PC-3 (cell line): ENCODE data around the gene PSME2. TPM values are rescaled to one million over a fixed set of nuclear protein-coding genes. Genes with fewer than 3 reads are reported as not detected.

ENCODE experiments used
- ATAC-seq: fragments of 200-7000 bp; cut with Tn5 transposase; 2 replicates; pipeline ENCODE4 v1.9.1; 2020; ENCODE audit warnings: mild to moderate bottlenecking, moderate library complexity
- BruUV-seq: library from RNA; stranded (reverse); fragments of 400-500 nt; replicated peaks from 2 replicates; lab custom pipeline; 2021; lab: Mats Ljungman, UMichigan
- CTCF ChIA-PET: fragments of 300-600 bp; sonication (Branson Sonifier 250); formaldehyde crosslinking; loops from one replicate; lab custom pipeline; 2022; ENCODE audit warnings: antibody characterized with exemption; lab: Charles Lee
- POLR2A ChIA-PET: fragments of 300-600 bp; sonication (Branson Sonifier 250); formaldehyde crosslinking; loops from one replicate; lab custom pipeline; 2022; ENCODE audit warnings: antibody characterized with exemption; ENCODE audit not compliant: unreplicated experiment; lab: Charles Lee
- DNase-seq: peaks from one replicate; pipeline ENCODE4 v3.0.0-alpha.2; 2015
- H2AFZ ChIP-seq: fragments of 300-600 bp; sonication (generic); 2 replicates; pipeline ENCODE4 v1.6.0; 2016; ENCODE audit warnings: antibody characterized with exemption, low read length
- H3F3A ChIP-seq: fragments of 300-600 bp; sonication (generic); one replicate; pipeline ENCODE4 v1.6.0; 2017; ENCODE audit warnings: antibody characterized with exemption, low read length, control low read depth, mild to moderate bottlenecking; ENCODE audit not compliant: unreplicated experiment
- H3K27ac ChIP-seq: fragments of 300-600 bp; sonication (generic); 2 replicates; pipeline ENCODE4 v1.5.1; 2016; ENCODE audit warnings: mild to moderate bottlenecking, low read length
- H3K27me3 ChIP-seq: fragments of 300-600 bp; sonication (generic); 2 replicates; pipeline ENCODE4 v1.6.1; 2016; ENCODE audit warnings: low read length, mixed read lengths
- H3K36me3 ChIP-seq: fragments of 300-600 bp; sonication (generic); 2 replicates; pipeline ENCODE4 v1.6.1; 2016; ENCODE audit warnings: low read depth, mixed run types, low read length, mixed read lengths
- H3K4me1 ChIP-seq: fragments of 300-600 bp; sonication (generic); 2 replicates; pipeline ENCODE4 v1.5.1; 2016; ENCODE audit warnings: low read length; ENCODE audit not compliant: insufficient read depth
- H3K4me2 ChIP-seq: fragments of 300-600 bp; sonication (generic); 2 replicates; pipeline ENCODE4 v1.6.0; 2016; ENCODE audit warnings: low read length
- H3K4me3 ChIP-seq: fragments of 300-600 bp; sonication (generic); 2 replicates; pipeline ENCODE4 v1.5.1; 2016; ENCODE audit warnings: mild to moderate bottlenecking, low read length, mixed read lengths
- H3K79me2 ChIP-seq: fragments of 300-600 bp; sonication (generic); 2 replicates; pipeline ENCODE4 v1.6.1; 2017; ENCODE audit warnings: low read length, mixed read lengths
- H3K9ac ChIP-seq: fragments of 300-600 bp; sonication (generic); 2 replicates; pipeline ENCODE4 v1.6.0; 2016; ENCODE audit warnings: mild to moderate bottlenecking, low read length
- H3K9me2 ChIP-seq: fragments of 300-600 bp; sonication (generic); replicated peaks from 2 replicates; pipeline ENCODE4 v1.6.1; 2016; ENCODE audit warnings: mixed run types, low read length, mixed read lengths
- H3K9me3 ChIP-seq: fragments of 300-600 bp; sonication (generic); 2 replicates; pipeline ENCODE4 v1.6.1; 2016; ENCODE audit warnings: low read length, mixed read lengths
- H4K20me1 ChIP-seq: fragments of 300-600 bp; sonication (generic); 2 replicates; pipeline ENCODE4 v1.6.1; 2016; ENCODE audit warnings: low read length, mixed read lengths
- EZH2 ChIP-seq: fragments of 300-600 bp; sonication (generic); IDR thresholded peaks from one replicate; pipeline ENCODE4 v1.6.1; 2017; ENCODE audit warnings: antibody characterized with exemption, mild to moderate bottlenecking, low read length; ENCODE audit not compliant: unreplicated experiment
- EZH2phosphoT487 ChIP-seq: fragments of 300-600 bp; sonication (generic); IDR thresholded peaks from 2 replicates; pipeline ENCODE4 v1.6.1; 2018; ENCODE audit warnings: mild to moderate bottlenecking, antibody characterized with exemption, low read length, borderline replicate concordance
- intact Hi-C: fragments of 100-400 bp; cut with micrococcal nuclease; formaldehyde crosslinking; loops from 2 replicates; pipeline ENCODE4 v1.9.0; 2023
- total RNA-seq: library from RNA; depleted of rRNA; stranded (reverse); fragments of >200 nt; gene quantifications from 2 replicates; pipeline ENCODE4 v1.2.3, GENCODE V29; 2014
- TF ChIP-seq, protein P1 (sequence below): fragments of 300-600 bp; sonication (generic); conservative IDR thresholded peaks from 2 replicates; pipeline ENCODE4 v1.5.1; 2017; ENCODE audit warnings: antibody characterized with exemption, low read depth, mild to moderate bottlenecking, low read length

PSME2 gene
- total RNA-seq, 1 experiment from 2014 or later, result 297 TPM

DNA sequence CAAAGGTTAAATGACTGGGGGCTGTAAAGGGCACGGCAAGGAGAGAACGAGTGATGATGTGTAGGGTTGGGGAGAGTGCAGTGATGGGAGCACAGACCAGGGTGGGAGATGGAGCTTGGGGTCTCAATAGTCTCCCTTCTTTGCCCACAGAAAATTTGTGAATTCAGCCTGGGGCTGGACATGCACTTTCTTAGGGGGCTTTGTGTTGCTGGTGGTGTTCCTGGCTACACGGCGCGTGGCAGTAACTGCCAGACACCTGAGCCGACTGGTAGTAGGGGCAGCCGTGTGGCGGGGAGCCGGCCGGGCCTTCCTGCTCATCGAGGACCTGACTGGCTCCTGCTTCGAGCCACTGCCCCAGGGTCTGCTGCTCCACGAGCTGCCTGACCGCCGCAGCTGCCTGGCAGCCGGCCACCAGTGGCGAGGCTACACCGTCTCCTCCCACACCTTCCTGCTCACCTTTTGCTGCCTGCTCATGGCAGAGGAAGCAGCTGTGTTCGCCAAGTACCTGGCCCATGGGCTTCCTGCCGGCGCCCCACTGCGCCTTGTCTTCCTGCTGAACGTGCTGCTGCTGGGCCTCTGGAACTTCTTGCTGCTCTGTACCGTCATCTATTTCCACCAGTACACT, 14.2 kb downstream of the PSME2 start:
- Histone ChIP-seq H3K9me3 (no peaks in the 10 kb centered on the region), H3K36me3 (no peaks in the 10 kb centered on the region), H3K27me3 (no peaks in the 10 kb centered on the region), H3K79me2 (peaks cover 6% of the 10 kb centered on the region; the same call in 1 of the 2 replicates), H3K27ac (no peak overlapping the region), H3F3A (no peaks in the 10 kb centered on the region), H3K4me2 (no peak overlapping the region), H3K9ac (no peak overlapping the region), H3K9me2 (no peaks in the 10 kb centered on the region), H4K20me1 (no peaks in the 10 kb centered on the region), H2AFZ (no peak overlapping the region), H3K4me3 (no peak overlapping the region), H3K4me1 (peaks cover 13% of the 10 kb centered on the region)
- no TSS peak for BruUV-seq
- ATAC-seq (no peak), DNase-seq (no peak)
- intact Hi-C loops, result no loop called here
- CTCF ChIA-PET, result no interaction called here
- TF ChIP-seq EZH2, result no peak
- TF ChIP-seq, protein P1, sequence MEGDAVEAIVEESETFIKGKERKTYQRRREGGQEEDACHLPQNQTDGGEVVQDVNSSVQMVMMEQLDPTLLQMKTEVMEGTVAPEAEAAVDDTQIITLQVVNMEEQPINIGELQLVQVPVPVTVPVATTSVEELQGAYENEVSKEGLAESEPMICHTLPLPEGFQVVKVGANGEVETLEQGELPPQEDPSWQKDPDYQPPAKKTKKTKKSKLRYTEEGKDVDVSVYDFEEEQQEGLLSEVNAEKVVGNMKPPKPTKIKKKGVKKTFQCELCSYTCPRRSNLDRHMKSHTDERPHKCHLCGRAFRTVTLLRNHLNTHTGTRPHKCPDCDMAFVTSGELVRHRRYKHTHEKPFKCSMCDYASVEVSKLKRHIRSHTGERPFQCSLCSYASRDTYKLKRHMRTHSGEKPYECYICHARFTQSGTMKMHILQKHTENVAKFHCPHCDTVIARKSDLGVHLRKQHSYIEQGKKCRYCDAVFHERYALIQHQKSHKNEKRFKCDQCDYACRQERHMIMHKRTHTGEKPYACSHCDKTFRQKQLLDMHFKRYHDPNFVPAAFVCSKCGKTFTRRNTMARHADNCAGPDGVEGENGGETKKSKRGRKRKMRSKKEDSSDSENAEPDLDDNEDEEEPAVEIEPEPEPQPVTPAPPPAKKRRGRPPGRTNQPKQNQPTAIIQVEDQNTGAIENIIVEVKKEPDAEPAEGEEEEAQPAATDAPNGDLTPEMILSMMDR, result no peak
- POLR2A ChIA-PET, result no interaction called here

DNA sequence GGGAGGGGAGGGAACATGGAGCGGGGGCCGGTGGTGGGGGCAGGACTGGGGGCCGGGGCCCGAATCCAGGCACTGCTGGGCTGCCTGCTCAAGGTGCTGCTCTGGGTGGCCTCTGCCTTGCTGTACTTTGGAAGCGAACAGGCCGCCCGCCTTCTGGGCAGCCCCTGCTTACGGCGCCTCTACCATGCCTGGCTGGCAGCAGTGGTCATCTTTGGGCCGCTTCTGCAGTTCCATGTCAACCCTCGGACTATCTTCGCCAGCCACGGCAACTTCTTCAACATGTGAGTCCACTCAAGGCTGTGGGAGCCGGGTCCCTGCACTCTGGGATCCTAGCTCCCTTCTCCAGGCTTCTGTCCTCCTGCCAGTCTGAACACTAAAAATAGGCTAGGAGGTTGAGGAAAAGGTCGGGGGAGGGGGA, 14.9 kb downstream of the PSME2 start:
- Histone ChIP-seq H3K27ac (no peak overlapping the region), H3K4me3 (no peak overlapping the region), H3K9ac (no peak overlapping the region), H3K4me1 (peaks cover 7% of the 10 kb centered on the region), H3F3A (no peaks in the 10 kb centered on the region), H3K9me3 (no peaks in the 10 kb centered on the region), H3K79me2 (peaks cover 2% of the 10 kb centered on the region; the same call in 1 of the 2 replicates), H3K9me2 (no peaks in the 10 kb centered on the region), H3K36me3 (no peaks in the 10 kb centered on the region), H3K27me3 (no peaks in the 10 kb centered on the region), H3K4me2 (no peak overlapping the region), H2AFZ (no peak overlapping the region), H4K20me1 (no peaks in the 10 kb centered on the region)
- DNase-seq (no peak), ATAC-seq (no peak)
- TF ChIP-seq, protein P1, result no peak
- TF ChIP-seq EZH2, result no peak
- no peak for TF ChIP-seq EZH2phosphoT487
- CTCF ChIA-PET, result no interaction called here
- POLR2A ChIA-PET, result no interaction called here
- intact Hi-C loops, result no loop called here
- no TSS peak for BruUV-seq
